Esophagus mucosa (tissue), 1 donor: ENCODE measurements around the gene EEF2K. TPM values are rescaled to one million over a fixed set of nuclear protein-coding genes. Genes with fewer than 3 reads are reported as not detected.
A peak's percentile ranks its signal among the peaks of the same experiment; 100 is the strongest.
"Not testable (repeated sequence)": the region's sequence is repeated elsewhere in the genome, so short reads cannot be mapped to it uniquely, and the experiment has no call there.

Source experiments
- ATAC-seq: fragments of 200-7000 bp; cut with Tn5 transposase; one replicate; pipeline ENCODE4 v1.9.1; 2020
- total RNA-seq: library from RNA; stranded (reverse); gene quantifications from one replicate; pipeline ENCODE4 v1.2.4, GENCODE V29; 2023
- donor health status: DM: yes; HTN: yes; CAD: no.

EEF2K gene
- total RNA-seq, 1 donor from 2014 or later = 15.1 TPM

DNA sequence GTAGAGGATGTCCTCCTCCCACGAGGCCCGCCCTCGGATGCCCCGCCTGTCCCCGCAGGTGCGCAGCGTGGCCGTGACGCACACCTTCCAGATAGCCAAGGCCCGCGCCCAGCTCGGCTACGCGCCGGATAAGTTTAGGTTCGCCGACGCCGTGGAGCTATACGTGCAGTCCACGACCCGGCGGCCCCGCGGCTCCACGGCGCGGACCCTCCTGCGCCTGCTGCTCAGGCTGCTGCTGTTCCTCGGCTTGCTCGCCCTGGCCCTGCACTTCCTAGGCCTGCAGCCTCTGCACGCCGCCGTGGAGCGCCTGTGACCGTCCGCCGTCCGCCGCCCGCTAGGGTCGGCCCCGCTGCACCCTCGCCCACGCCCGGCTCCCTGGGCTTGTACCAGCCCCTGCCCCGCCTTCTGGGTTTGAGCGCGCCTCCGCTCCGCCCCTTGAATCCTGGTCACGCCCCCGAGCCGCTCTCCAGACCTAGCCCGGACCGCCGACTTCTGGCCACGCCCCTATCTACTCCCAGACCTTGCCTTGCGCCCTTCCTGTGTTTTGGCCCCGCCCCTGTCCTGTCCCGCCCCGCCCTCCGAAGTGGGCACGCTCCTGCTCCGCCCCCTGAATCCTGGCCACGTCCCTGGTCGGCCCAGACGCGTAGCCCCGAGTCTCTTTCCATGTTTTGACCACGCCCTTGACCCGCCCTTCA is 15.8 kb upstream of the EEF2K start:
- ATAC-seq = peak; percentile 82

DNA sequence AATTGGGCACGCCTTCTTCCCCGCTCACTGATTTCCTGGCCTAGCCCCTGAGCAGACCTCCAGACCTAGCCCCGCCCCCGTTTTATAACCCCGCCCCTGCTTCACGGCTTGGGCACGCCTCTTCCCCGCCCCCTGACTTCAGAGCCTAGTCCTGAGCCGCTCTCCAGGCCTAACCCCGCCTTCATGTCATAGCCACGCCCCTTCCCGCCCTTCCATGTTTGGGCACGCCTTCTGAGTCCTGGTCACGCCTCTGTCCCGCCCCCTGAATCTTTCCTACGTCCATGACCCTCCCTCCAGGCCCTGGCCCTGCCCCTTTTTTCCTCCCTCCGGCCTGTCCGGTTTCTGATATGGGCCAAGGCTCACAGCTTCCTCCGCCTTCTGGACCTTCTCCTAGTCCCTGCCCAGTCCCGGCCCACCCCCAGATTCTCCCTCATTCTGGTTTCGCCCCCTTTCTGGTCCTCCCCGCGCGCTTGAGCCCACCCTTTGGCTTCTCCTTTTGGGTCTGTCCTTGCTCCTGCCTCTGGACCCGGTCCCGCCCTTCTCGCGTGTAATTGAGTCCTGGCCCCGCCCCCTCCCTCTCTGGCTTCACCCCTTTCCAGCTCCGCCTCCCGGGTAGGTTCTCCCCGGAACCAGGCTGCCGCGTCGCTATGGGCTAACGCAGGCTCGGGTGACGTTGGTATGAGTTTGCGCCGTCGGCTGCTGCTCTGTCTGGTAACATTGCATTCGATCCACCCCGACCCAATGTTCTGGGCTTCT is 15.1 kb upstream of the EEF2K start:
- ATAC-seq = peak; percentile 87

DNA sequence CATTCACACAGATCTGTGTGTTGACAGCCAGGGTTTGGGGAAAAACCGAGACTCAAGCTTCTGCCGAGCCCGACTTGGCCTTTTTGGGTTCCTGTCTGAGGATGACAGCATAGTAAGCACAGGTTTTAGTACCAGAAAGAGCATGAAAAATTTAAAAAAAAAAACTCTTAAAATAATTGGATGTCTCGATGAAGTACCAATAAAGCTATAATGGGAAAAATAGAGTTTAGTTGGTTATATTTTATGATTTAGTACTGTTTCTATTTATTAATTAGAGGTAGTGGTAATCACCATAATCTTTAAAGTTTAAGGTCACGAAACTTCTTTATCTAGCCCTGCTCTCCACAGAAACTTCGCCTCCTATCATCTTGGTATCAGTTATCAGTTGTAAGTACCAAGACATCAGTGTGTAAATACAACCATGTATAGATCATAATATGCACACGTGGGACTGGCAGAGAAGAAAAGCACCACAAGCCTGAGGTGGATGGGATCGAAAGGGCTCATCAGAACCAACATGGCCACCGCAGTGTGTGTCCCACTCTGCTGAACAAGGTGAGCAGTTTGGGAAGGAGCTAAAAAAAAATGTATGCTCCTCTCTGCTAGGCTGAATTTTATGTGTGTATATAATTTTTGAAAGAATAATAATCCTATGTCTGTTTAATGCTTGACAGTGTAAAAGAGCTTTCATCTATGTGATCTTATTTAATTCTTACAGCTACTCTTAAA is 14.4 kb upstream of the EEF2K start:
- ATAC-seq = no peak

DNA sequence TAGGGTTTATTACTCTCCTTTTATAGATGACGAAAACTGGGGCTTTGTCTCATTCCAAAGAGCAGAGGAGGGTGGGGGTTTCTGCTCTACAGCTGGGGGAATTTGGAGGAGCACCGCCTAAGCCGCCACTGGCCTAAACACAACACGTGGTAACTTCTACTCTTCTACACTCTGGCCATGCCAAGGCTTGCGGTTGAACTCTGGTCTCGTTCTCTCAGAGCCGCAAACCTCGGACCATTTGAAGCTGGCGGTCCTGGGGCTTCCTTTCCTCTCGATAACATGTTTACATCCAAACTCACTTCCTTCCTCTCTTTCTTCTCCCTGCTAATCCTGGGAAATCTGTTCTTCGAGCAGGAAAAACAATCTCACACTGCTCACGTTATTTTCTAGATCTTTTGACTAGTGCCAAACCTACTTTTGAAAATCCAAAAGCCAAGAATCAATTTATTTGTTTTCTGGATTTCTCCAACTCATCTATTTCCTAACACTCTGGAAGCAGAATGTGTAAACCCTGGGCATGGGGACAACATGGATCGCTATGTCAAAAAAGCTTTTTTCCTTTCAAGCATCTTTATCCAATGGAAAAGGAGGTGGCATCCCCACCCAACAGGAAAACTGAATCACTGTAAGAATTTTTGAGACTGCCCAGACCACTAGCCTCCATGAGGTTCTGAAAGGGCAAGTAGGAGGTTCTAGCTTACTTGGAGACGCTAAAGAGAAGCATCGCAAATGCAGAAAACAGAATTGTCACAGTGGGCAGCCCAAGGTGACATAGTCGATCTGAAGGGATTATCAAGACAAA is 13.6 kb upstream of the EEF2K start:
- ATAC-seq = no peak

DNA sequence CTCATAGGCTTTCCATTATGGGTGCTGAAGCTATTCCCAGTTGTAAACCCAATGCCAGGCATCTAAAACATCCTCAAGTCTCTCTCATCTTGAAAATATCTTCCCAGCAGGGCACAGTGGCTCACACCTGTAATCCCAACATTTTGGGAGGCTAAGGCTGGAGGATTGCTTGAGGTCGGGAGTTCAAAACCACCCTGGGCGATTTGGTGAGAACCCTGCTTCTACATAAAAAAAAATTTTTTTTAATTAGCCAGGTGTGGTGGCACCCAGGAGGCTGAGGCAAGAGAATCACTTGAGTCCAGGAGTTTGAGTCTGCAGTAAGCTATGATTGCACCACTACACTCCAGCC is 13.0 kb upstream of the EEF2K start:
- ATAC-seq = no peak

DNA sequence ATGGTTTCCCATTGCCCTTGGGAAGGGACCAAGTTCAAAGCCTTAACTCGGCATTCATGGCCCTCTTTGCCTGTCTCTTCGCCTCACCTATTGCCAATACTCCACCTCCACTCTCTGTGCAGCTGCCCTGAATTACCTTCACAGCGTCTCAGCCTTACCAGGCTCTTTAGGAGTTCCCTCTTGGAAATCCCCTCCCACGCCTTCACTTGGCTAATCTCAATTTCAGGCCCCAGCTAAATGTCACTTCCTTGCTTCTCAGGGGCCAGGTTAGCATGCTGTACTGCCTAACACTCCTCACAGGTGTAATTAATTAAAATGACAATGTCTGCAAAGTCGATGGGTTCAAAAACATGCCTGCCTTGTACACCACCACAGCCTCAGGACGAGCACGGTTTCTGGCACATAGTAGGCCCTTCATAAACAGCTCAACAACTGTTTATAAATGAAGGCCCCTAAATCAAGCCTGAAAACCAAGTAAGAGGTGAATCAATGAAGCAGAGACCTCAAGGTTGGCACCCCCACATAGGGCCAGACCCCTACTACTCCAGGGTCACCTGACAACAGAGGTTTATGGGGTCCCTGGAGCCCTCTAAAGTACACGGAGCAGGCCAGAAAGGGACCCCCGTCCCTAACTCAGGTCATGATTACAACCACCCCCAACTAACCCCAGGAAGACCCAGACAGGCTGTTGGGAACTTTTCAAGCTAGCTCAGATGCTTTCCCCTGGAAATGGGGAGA is 11.2 kb upstream of the EEF2K start:
- no peak for ATAC-seq

DNA sequence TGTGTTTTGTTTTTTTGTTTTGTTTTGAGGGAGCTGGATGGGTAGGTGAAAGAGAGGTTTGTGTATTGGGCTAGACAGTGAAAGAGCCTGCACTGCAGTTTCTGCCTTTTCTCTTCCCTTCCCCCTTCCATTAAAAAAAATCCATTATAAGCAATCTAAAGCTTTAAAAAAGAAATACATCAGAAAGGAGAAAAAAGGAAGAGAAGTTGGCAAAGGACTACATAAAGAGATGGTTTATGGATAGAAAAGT is 10.7 kb upstream of the EEF2K start:
- no peak for ATAC-seq

DNA sequence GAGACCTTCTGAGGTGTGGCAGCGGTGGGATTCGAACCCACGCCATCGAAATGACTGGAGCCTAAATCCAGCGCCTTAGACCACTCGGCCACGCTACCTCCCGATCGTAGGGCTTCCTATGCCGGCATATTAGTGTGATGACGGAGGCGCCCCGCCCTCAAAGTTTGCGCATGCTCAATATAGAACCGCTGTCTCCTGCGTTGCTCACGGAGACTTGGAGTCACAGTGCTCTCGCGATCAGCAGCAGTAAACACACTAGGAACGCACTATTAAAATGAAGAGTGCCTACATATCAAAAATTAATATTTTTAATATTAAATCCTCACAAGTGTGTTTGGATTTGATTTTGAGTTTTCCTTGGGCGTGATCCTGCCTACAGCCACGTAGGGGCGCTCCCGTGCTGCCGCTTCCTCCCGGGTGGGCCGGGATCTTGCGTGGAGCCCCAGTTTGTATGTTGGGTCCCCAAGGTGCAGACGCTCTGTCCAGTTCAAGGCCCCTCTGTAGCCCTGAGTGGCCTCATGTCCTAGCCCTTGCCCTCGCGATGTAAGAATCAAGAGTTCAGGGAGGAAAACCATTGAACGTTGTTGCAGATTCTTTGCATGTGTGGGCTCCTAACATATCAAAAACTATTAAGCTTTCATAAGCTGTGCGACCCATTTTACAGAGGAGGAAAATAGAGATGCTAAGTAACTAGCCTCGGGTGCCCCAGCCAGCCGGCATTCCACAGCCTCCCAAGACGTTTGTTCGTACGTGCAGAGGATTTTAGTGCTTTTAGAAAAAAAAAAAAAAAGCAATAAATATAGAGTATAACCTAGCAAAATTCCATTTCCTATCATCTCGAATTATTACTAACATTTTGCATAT is 10.2 kb upstream of the EEF2K start:
- peak; percentile 28 for ATAC-seq

DNA sequence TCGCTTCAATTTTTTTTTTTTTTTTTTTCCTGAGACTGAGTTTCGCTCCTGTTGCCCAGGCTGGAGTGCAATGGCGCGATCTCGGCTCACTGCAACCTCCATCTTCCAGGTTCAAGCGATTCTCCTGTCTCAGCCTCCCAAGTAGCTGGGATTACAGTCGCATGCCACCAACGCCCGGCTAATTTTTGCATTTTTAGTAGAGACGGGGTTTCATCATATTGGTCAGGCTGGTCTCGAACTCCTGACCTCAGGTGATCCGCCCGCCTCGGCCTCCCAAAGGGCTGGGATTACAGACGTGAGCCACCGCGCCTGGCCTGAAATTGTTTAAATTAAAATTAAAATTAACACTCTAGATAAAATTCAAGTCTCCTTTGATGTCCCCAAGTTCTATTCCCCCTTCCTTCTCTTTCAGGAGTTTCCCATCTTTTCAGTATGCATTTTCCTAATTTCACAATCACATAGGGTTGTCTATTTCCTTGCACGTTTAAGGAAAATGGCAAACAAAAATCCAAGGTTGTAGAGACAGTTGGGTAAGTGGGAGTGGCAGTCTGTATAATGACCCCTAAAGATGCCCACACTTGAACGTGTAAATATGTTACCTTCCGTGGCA is 9.4 kb upstream of the EEF2K start:
- ATAC-seq = not testable (repeated sequence)

DNA sequence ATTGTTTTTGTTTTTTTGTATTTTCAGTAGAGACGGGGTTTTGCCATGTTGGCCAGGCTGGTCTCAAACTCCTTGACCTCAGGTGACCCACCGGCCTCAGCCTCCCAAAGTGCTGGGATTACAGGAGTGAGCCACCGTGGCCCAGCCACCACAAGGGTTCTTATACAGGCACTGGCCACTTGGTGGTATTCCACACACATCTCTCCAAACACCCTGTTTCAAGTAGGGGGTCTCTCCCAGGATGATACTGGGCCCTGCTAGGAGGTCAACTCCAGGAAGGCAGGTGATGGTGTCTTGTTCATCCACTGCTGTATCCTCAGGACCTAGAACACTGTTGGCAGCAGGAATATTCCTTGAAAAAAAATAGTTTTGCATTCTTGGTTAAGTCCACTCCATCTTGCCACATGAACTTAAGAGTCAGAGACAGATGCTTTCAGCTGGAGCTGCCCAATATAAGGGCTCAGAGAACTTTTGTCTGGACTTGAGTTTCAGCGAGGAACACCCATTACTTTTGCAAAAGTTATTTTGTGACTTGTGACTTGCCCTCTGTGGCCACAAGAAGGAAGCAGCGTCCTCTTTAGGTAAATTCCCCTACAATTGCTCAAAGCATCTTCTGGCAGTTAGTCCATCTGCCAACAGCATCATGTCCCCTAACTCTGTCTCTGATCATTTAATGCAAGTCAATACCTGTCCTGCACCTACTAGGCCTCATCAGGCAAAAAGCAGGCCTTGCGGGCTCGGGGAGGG is 7.4 kb upstream of the EEF2K start:
- peak; percentile 5 for ATAC-seq

DNA sequence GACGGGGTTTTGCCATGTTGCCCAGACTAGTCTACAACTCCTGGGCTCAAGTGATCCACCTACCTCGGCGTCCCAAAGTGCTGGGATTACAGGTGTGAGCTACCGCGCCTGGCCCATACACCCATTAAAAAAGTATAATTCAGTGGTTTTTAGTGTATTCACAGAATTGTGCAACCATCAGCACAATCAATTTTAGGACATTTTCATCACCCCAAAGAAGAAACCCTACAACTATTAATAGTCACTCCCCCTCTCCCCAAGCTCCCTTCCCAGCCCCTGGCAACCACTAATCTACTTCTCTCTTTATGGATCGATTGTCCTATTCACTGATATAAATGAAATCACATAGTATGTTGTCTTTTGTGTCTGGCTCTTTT is 3.8 kb upstream of the EEF2K start:
- ATAC-seq = no peak

DNA sequence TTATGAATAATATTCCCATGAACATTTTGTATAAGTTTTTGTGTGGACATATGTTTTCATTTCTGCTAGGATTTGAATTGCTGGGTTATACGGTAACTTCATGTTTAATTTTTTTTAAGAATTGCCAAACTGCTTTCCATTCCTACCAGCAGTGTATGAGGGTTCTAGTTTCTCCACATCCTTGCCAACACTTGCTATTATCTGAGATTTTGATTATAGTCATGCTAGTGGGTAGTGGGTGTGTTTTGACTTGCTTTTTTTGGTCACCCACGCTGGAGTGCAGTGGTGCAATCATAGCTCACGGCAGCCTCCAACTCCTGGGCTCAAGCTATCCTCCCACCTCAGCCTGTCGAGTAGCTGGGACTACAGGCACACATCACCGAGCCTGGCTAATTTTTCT is 3.0 kb upstream of the EEF2K start:
- no peak for ATAC-seq

DNA sequence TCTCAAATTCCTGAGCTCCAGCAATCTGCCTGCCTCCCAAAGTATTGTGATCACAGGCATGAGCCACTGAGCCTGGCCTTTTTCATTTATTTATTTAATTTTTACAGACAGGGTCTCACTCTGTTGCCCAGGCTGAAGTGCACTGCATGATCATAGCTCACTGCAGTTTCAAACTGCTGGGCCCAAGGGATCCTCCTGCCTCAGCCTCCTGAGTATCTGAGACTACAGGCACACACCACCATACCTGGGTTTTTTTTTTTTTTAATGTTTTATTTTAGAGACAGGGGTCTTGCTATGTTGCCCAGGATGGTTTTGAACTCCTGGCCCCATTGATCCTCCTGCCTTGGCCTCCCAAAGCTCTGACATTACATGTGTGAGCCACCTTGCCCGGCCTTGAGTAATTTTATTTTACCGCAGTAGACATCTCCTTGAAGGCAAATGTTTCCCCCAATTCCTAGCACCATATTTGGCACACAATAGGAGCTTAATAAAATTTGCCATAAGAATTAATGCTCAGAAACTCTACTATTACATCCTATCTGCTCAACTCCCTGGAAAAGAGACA is 1.9 kb upstream of the EEF2K start:
- no peak for ATAC-seq

DNA sequence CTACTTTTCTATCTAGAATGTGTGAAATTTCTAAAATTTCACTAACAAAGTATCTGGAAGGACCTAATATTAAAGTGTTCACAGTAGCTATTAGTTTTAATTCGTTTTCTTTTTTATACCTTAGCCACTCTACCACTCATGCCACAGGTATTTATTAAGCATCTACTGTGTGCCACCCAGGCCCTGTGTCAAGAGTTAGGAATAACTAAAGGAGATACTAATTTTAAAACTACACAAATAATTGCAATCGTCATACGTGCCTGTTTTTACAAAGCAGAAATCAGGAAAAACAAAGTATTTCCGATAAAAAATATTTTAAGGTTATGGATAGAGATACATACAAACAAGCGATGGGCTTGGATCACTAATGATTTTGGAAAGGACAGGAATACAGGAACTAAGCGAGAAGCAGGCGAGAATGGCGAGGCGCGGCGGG is 483 bp upstream of the EEF2K start:
- no peak for ATAC-seq

DNA sequence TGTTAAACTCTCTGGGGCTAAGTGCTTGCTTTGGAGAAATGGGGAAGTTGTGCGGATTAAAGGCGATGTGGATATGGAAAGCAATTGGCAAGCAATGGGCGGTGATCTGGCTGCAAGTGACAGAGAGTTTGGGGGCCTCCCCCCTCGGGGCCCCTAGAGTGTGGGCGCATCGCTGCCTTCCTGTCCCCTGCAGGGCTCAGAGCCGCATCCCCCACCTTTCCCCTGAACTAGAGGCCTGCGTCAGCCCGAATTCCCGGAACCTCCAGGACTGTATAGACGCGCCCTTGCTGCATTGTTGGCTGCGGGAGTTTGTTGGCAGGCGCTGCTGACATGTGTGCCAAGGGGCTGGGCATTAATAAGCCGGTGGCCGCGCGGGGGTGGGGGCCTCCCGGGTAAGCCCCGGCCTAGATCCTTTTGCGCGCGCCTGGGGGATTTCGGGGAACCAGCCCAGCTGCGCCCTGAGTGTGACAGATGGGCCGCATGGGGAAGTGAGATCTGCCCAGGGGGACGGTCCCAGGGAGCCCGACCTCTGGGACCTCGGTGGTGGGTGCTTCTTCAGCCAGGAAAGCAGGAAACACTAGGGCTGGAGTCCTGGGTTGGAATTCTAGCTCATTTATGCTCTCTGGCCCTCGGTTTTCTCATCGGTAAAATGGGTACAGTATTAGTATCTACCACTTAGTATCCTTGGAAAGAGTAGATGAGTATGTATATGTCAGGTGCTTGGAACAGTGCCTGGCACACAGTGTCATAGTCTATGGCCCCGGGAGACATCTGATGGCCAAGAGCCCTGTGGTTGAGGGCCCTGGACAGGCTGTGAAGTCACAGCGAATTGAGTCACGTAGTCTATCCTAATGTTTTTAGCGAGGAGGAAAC is 1.0 kb downstream of the EEF2K start:
- peak; percentile 71 for ATAC-seq

DNA sequence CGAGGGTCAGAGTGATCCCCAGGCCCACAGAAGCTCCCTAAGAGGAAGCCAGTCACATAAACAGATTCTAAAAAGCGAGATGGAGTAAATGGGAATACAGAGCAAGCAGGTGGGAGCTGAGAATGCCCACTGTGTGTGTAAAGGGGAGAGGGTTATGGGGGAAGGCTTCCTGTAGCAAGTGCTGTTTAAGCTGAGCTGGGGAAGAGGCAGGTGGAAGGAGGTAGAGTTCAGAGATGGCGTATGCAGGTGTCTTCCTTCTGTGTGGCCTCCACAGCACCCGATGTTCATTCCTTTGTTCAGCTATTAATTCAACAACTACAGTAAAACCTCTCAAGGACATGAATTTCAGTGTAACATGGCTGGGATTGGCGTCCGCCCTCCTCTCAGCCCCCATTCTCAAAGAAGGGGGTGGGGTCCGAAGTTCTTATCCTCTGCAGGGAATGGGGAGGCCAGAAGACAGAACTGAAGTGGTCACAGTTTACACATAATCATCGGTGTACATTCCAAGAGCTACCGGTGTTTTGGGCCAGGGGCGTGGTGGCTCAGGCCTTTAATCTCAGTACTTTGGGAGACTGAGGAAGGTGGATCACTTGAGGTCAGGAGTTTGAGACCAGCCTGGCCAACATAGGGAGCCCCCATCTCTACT is 1.8 kb downstream of the EEF2K start:
- no peak for ATAC-seq

DNA sequence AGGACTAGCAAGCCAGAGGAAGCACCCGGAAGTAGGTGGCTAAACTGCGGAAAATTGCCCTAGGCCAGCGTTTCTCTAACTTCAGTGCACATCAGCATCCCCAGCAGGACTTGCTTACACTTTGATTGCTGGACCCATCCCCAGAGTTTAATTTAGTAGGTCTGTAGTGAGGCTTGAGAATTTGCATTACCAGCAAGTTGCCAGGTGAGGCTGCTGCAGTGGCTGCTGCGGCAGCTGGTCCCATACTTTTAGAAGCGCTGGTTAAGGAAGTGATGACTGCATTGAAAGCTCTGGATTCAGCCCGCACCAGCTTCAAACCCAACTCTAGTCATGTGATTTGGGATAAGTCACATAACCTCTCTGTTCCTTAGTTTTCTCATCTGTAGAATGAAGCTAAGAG is 4.2 kb downstream of the EEF2K start:
- no peak for ATAC-seq

DNA sequence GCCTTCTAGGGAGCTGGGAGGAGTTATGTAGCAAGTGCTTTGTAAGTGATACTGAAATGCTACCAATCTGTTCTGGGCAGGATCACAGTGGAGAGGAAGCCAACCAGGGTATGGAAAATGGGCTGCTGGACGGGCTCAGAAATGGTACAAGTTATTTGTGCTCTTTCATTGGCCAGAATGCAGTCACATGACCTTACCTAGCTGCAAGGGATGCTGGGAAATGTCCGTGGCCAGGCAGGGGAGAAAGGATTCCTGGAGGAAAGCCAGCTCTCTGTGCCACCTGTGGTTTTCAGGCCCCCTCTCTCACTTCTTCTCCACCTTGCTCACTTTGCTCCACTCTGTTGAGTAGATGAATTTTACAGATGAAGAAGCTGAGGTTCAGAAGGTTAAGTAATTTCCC is 4.8 kb downstream of the EEF2K start:
- ATAC-seq = no peak
